H1 (cell line): ENCODE data around the gene TTLL5. TPM values are rescaled to one million over a fixed set of nuclear protein-coding genes. Genes with fewer than 3 reads are reported as not detected.

ENCODE experiments used
- CTCF ChIA-PET: fragments of 300-600 bp; sonication (Branson Sonifier 250); formaldehyde crosslinking; loops from one replicate; lab custom pipeline; 2021; ENCODE audit not compliant: partially characterized antibody; lab: Charles Lee
- POLR2A ChIA-PET: fragments of 300-600 bp; sonication (Branson Sonifier 250); formaldehyde crosslinking; loops from one replicate; lab custom pipeline; 2021; ENCODE audit warnings: inconsistent platforms; ENCODE audit not compliant: partially characterized antibody; lab: Charles Lee
- DNase-seq, 2 experiments: peaks; one replicate each; pipeline versions ENCODE4 v3.0.0 to v3.0.0-alpha.2; 2010 to 2022; ENCODE audit warnings: low spot score in 2 of 2, low read depth in 1 of 2, mixed read lengths in 1 of 2
- FAIRE-seq: peaks from 2 replicates; lab custom pipeline; 2011; peaks lifted over from hg19 to GRCh38; lab: Jason Lieb, UNC
- H2AFZ ChIP-seq: 2 replicates; pipeline ENCODE4 v1.8.1; 2012; ENCODE audit warnings: low read length, inconsistent platforms
- H2AK5ac ChIP-seq: 2 replicates; pipeline ENCODE4 v1.6.1; 2013; ENCODE audit warnings: low read depth, low read length
- H2BK120ac ChIP-seq: replicated peaks from 2 replicates; pipeline ENCODE3; 2013; ENCODE audit warnings: low read depth, low read length, inconsistent platforms
- H2BK12ac ChIP-seq: 2 replicates; pipeline ENCODE4 v1.6.1; 2013; ENCODE audit warnings: low read depth, low read length
- H2BK15ac ChIP-seq: 2 replicates; pipeline ENCODE4 v1.6.1; 2013; ENCODE audit warnings: low read length
- H2BK20ac ChIP-seq: 2 replicates; pipeline ENCODE4 v1.6.1; 2013; ENCODE audit warnings: low read length
- H2BK5ac ChIP-seq: 2 replicates; pipeline ENCODE4 v1.6.1; 2013; ENCODE audit warnings: low read depth, low read length
- H3K14ac ChIP-seq: 2 replicates; pipeline ENCODE4 v1.6.1; 2013; ENCODE audit warnings: inconsistent platforms; ENCODE audit not compliant: insufficient read length
- H3K18ac ChIP-seq: 2 replicates; pipeline ENCODE4 v1.6.1; 2013; ENCODE audit warnings: low read length; ENCODE audit errors: extremely low read depth
- H3K23ac ChIP-seq: 2 replicates; pipeline ENCODE4 v1.6.1; 2013; ENCODE audit warnings: inconsistent platforms; ENCODE audit not compliant: insufficient read length
- H3K23me2 ChIP-seq: 2 replicates; pipeline ENCODE4 v1.6.1; 2013; ENCODE audit warnings: low read depth, low read length
- H3K27ac ChIP-seq: 2 replicates; pipeline ENCODE4 v1.6.1; 2011; ENCODE audit warnings: low read depth, low read length, inconsistent platforms
- H3K27me3 ChIP-seq, 4 experiments: replicated peaks in 1 of 4; 1 replicate in 1 of 4; 2 replicates in 3 of 4; pipeline versions ENCODE4 v1.6.1 to v1.8.1; 2011 to 2013; ENCODE audit warnings: low read length in 3 of 4, mild to moderate bottlenecking in 3 of 4, inconsistent platforms in 2 of 4, mixed read lengths in 2 of 4, moderate library complexity in 1 of 4; ENCODE audit not compliant: control insufficient read depth in 3 of 4, insufficient read depth in 3 of 4; ENCODE audit errors: extremely low read depth in 1 of 4
- H3K36me3 ChIP-seq, 4 experiments: 2 replicates each; pipeline versions ENCODE4 v1.6.1 to v1.8.1; 2011 to 2013; ENCODE audit warnings: mild to moderate bottlenecking in 4 of 4, low read length in 3 of 4, moderate library complexity in 2 of 4, control low read depth in 1 of 4, inconsistent platforms in 1 of 4; ENCODE audit not compliant: insufficient read depth in 4 of 4, control insufficient read depth in 2 of 4
- H3K4ac ChIP-seq: replicated peaks from 2 replicates; pipeline ENCODE3; 2013; ENCODE audit warnings: low read length, low read depth, mixed read lengths, inconsistent platforms; ENCODE audit not compliant: insufficient read length
- H3K4me1 ChIP-seq, 4 experiments: replicated peaks in 1 of 4; 1 replicate in 1 of 4; 2 replicates in 3 of 4; pipeline versions ENCODE4 v1.6.1 to v1.8.1; 2011 to 2013; ENCODE audit warnings: low read length in 3 of 4, inconsistent platforms in 2 of 4, mixed read lengths in 1 of 4; ENCODE audit not compliant: insufficient read depth in 4 of 4, control insufficient read depth in 3 of 4
- H3K4me2 ChIP-seq, 2 experiments: 2 replicates each; pipeline versions ENCODE4 v1.6.1 to v1.8.1; 2011 to 2013; ENCODE audit warnings: low read depth in 2 of 2, low read length in 2 of 2, control low read depth in 1 of 2, inconsistent platforms in 1 of 2, mild to moderate bottlenecking in 1 of 2; ENCODE audit not compliant: insufficient read depth in 1 of 2
- H3K4me3 ChIP-seq, 4 experiments: fragments of 200-600, 300-600 bp in 1 of 4; sonication (generic), shearing (Covaris generic), sonication (Bioruptor Twin) in 1 of 4; 2 replicates each; pipeline versions ENCODE4 v1.5.1 to v1.8.1; 2011 to 2016; ENCODE audit warnings: low read length in 4 of 4, low read depth in 3 of 4, control low read depth in 2 of 4, inconsistent platforms in 2 of 4, mild to moderate bottlenecking in 2 of 4, mixed read lengths in 1 of 4, moderate library complexity in 1 of 4; ENCODE audit not compliant: insufficient read depth in 2 of 4; ENCODE audit errors: extremely low read depth in 1 of 4
- H3K56ac ChIP-seq: replicated peaks from 2 replicates; pipeline ENCODE3; 2013; ENCODE audit warnings: low read depth, mild to moderate bottlenecking, mixed read lengths, low read length, inconsistent platforms; ENCODE audit not compliant: insufficient read length
- H3K79me1 ChIP-seq: 2 replicates; pipeline ENCODE4 v1.6.1; 2013; ENCODE audit warnings: low read depth, low read length, control low read depth
- H3K79me2 ChIP-seq, 2 experiments: 2 replicates each; pipeline versions ENCODE4 v1.6.1 to v1.8.1; 2012 to 2013; ENCODE audit warnings: low read length in 2 of 2, mild to moderate bottlenecking in 2 of 2, inconsistent platforms in 1 of 2; ENCODE audit not compliant: insufficient read depth in 2 of 2, control insufficient read depth in 1 of 2
- H3K9ac ChIP-seq, 4 experiments: replicated peaks in 1 of 4; 1 replicate in 1 of 4; 2 replicates in 3 of 4; pipeline versions ENCODE4 v1.6.1 to v1.8.1; 2011 to 2013; ENCODE audit warnings: low read depth in 3 of 4, low read length in 3 of 4, control low read depth in 2 of 4, mild to moderate bottlenecking in 2 of 4, moderate library complexity in 2 of 4, inconsistent platforms in 1 of 4; ENCODE audit errors: extremely low read depth in 1 of 4
- H3K9me3 ChIP-seq, 2 experiments: 2 replicates each; pipeline versions ENCODE4 v1.6.1 to v1.8.1; 2012 to 2013; ENCODE audit warnings: mild to moderate bottlenecking in 2 of 2, moderate library complexity in 2 of 2, control low read depth in 1 of 2, inconsistent platforms in 1 of 2, low read depth in 1 of 2, low read length in 1 of 2, mixed read lengths in 1 of 2; ENCODE audit not compliant: insufficient read depth in 2 of 2
- H4K20me1 ChIP-seq, 2 experiments: replicated peaks in 1 of 2; 2 replicates each; pipeline versions ENCODE3 to v1.8.1; 2011 to 2013; ENCODE audit warnings: inconsistent platforms in 2 of 2, low read length in 2 of 2, mild to moderate bottlenecking in 1 of 2; ENCODE audit not compliant: insufficient read depth in 2 of 2, control insufficient read depth in 1 of 2
- H4K5ac ChIP-seq: 2 replicates; pipeline ENCODE4 v1.6.1; 2013; ENCODE audit warnings: low read length, low read depth, mixed read lengths, inconsistent platforms; ENCODE audit not compliant: insufficient read length
- H4K8ac ChIP-seq: 2 replicates; pipeline ENCODE4 v1.8.0; 2013; ENCODE audit warnings: mild to moderate bottlenecking, moderate library complexity, low read length, inconsistent platforms; ENCODE audit not compliant: insufficient read depth; ENCODE audit errors: extremely low read depth
- H4K91ac ChIP-seq: replicated peaks from 2 replicates; pipeline ENCODE3; 2013; ENCODE audit warnings: low read length, mixed read lengths, inconsistent platforms; ENCODE audit not compliant: insufficient read length
- EP300 ChIP-seq, 2 experiments: IDR thresholded peaks; 1 replicate in 1 of 2; 2 replicates in 1 of 2; pipeline ENCODE4 v1.6.1; 2011 to 2012; ENCODE audit warnings: low read depth in 2 of 2, low read length in 2 of 2, mild to moderate bottlenecking in 2 of 2, borderline replicate concordance in 1 of 2, inconsistent platforms in 1 of 2, moderate library complexity in 1 of 2
- FOSL1 ChIP-seq: IDR thresholded peaks from 2 replicates; pipeline ENCODE4 v1.6.1; 2011; ENCODE audit warnings: mild to moderate bottlenecking, low read depth, low read length, moderate library complexity; ENCODE audit not compliant: insufficient read depth
- HDAC6 ChIP-seq: IDR thresholded peaks from one replicate; pipeline ENCODE4 v1.7.1; 2012; ENCODE audit warnings: low read depth, mild to moderate bottlenecking, inconsistent platforms, low read length, moderate library complexity
- JUND ChIP-seq: IDR thresholded peaks from 2 replicates; pipeline ENCODE4 v1.6.1; 2011; ENCODE audit warnings: mild to moderate bottlenecking, improper control_type of control experiment, low read length
- MAFK ChIP-seq: IDR thresholded peaks from 2 replicates; pipeline ENCODE4 v1.6.1; 2012; ENCODE audit warnings: low read depth, mild to moderate bottlenecking, improper control_type of control experiment, low read length
- PHF8 ChIP-seq: fragments of 200-600 bp; sonication (generic); conservative IDR thresholded peaks from 2 replicates; pipeline ENCODE4 v1.7.1; 2012; ENCODE audit warnings: low read depth, mild to moderate bottlenecking, inconsistent platforms, low read length, moderate library complexity
- RFX5 ChIP-seq: IDR thresholded peaks from 2 replicates; pipeline ENCODE4 v1.6.1; 2011; ENCODE audit warnings: low read depth, low read length, improper control_type of control experiment, borderline replicate concordance
- SAP30 ChIP-seq: fragments of 300-600 bp; sonication (generic); IDR thresholded peaks from 2 replicates; pipeline ENCODE4 v1.7.1; 2012; ENCODE audit warnings: low read length, moderate library complexity, mild to moderate bottlenecking, inconsistent platforms; ENCODE audit not compliant: insufficient read depth, insufficient replicate concordance
- TBP ChIP-seq: IDR thresholded peaks from 2 replicates; pipeline ENCODE4 v1.6.1; 2011; ENCODE audit warnings: low read depth, low read length, improper control_type of control experiment
- ZNF274 ChIP-seq: IDR thresholded peaks from 2 replicates; pipeline ENCODE4 v1.7.0; 2012; ENCODE audit warnings: low read length, borderline replicate concordance; ENCODE audit errors: extremely low read depth
- polyA plus RNA-seq, 7 experiments: library from polyadenylated mRNA; depleted of rRNA in 3 of 7; stranded (reverse) in 5 of 7; unstranded in 2 of 7; fragments of >200 nt in 5 of 7; fragments of 200-250 nt in 2 of 7; gene quantifications; 1 replicate in 5 of 7; 2 replicates in 1 of 7; 4 replicates in 1 of 7; pipeline versions ENCODE4 v1.2.1 to v1.2.3, GENCODE V29; 2011 to 2013; ENCODE audit warnings: missing spikeins in 2 of 7, mixed read lengths in 2 of 7
- total RNA-seq: library from RNA; stranded (reverse); fragmentation: NEBNext Ultra II Directional; extraction: Animal tissue kit (Norgen Biotek cat#: 25700); gene quantifications from 2 replicates; pipeline ENCODE4 v1.2.1, GENCODE V29; 2021
- TF ChIP-seq, protein P1 (sequence below): IDR thresholded peaks from 2 replicates; pipeline ENCODE4 v1.6.1; 2011; ENCODE audit warnings: low read depth, mild to moderate bottlenecking, low read length; ENCODE audit not compliant: insufficient read depth
- TF ChIP-seq, protein P2 (sequence below): IDR thresholded peaks from 2 replicates; pipeline ENCODE4 v1.6.1; 2012; ENCODE audit warnings: low read length, inconsistent platforms

The TTLL5 gene
- total and polyA plus RNA-seq, 2 of the 8 experiments (the other 6 are each of a cell fraction or from before 2014, with no cell fraction given): 16.1 to 45.9 TPM

DNA sequence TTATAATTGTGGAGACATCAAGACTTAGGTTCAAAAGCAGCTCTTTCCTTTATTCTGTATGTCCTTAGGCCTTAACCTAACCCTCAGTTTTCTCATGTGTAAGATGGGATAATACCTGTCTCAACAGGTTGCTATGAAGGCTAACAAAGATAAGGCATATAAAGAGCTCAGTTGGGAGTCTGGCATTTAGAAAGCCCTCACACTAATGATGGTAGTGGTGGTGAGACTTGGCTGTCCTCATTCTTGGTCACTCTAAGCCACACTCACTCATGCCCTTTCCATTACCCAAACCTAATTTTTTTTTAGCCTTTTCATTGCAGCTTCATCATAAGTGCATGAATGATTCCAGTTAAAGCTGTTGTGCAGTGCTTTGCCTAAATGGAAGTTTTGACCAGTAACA, 183.4 kb downstream of the TTLL5 start:
- Histone ChIP-seq H3K4ac (no peak overlapping the region), H3K18ac (no peak overlapping the region), H3K79me2 (no peaks in the 10 kb centered on the region), H3K27me3 (no peaks in the 10 kb centered on the region), H3K23me2 (no peaks in the 10 kb centered on the region), H2BK120ac (no peak overlapping the region), H3K79me1 (no peaks in the 10 kb centered on the region), H3K14ac (no peak overlapping the region), H3K9me3 (no peaks in the 10 kb centered on the region), H3K4me3 (no peak overlapping the region), H3K56ac (no peak overlapping the region), H3K4me1 (peaks cover 0 to 10% (median 4%) of the 10 kb centered on the region in 4 experiments; a peak in 2 of 7 replicates), H3K4me2 (0 out of 4 replicates have a peak overlapping the region, but pooled peaks of 1 of the 2 experiments have one; percentile 14), H4K5ac (no peak overlapping the region), H2BK12ac (no peak overlapping the region), H4K91ac (no peak overlapping the region), H2AK5ac (no peak overlapping the region), H3K36me3 (no peaks in the 10 kb centered on the region), H3K23ac (no peak overlapping the region), H2BK15ac (no peak overlapping the region), H4K20me1 (peaks cover 0 to 2% of the 10 kb centered on the region in 2 experiments), H2AFZ (no peak overlapping the region), H3K9ac (no peak overlapping the region), H4K8ac (no peak overlapping the region), H2BK5ac (no peak overlapping the region), H2BK20ac (no peak overlapping the region), H3K27ac (no peak overlapping the region)
- ChIA-PET POLR2A (no interaction called here), CTCF (interaction anchor here (1.0 to 1.8 kb wide), 2 partner anchors 9 to 45 kb away, joined by 3 to 5 read pairs; no protein-coding TSS in a partner anchor)
- no peak for DNase-seq
- FAIRE-seq: no peak
- TF ChIP-seq JUND (no peak), EP300 (IDR thresholded peaks at IDR 0.05; ENCODE audit: borderline replicate concordance in 1 of 2, low read depth in 2 of 2, low read length in 2 of 2) (no peak), TBP (no peak), ZNF274 (no peak), FOSL1 (no peak), MAFK (no peak), PHF8 (no peak), RFX5 (no peak), SAP30 (no peak), HDAC6 (no peak)
- TF ChIP-seq, protein P1, sequence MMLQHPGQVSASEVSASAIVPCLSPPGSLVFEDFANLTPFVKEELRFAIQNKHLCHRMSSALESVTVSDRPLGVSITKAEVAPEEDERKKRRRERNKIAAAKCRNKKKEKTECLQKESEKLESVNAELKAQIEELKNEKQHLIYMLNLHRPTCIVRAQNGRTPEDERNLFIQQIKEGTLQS: no peak
- TF ChIP-seq, protein P2, sequence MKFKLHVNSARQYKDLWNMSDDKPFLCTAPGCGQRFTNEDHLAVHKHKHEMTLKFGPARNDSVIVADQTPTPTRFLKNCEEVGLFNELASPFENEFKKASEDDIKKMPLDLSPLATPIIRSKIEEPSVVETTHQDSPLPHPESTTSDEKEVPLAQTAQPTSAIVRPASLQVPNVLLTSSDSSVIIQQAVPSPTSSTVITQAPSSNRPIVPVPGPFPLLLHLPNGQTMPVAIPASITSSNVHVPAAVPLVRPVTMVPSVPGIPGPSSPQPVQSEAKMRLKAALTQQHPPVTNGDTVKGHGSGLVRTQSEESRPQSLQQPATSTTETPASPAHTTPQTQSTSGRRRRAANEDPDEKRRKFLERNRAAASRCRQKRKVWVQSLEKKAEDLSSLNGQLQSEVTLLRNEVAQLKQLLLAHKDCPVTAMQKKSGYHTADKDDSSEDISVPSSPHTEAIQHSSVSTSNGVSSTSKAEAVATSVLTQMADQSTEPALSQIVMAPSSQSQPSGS: no peak
